Measurements from ENCODE around the gene MBTPS1.

MBTPS1 gene

GRCh38 chr16:84032458-84033178, 84.1 kb downstream of the MBTPS1 start:
- DNase-seq = no peak

DNA sequence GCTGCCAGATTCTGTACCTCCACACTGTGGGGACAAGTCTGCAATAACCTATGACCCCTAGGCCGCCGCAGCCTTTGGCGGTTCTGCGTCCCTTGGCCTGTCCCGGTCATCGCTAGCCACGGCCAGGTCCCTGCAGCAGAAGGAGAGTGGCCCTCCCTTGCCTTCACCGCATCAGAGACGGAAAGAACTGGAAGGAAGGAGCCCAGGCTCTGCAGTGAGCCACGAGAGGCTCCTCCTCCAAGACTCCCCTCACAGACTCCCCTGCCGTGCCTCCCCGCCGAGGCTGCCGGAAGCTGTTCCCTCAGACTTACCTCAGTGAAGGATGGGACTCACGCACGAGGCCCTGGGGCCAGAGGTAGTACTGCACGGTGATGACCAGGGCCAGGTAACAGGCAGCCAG, 85.2 kb downstream of the MBTPS1 start:
- DNase-seq = no peak

GRCh38 chr16:84029297-84030047, 87.3 kb downstream of the MBTPS1 start:
- no peak for DNase-seq

DNA sequence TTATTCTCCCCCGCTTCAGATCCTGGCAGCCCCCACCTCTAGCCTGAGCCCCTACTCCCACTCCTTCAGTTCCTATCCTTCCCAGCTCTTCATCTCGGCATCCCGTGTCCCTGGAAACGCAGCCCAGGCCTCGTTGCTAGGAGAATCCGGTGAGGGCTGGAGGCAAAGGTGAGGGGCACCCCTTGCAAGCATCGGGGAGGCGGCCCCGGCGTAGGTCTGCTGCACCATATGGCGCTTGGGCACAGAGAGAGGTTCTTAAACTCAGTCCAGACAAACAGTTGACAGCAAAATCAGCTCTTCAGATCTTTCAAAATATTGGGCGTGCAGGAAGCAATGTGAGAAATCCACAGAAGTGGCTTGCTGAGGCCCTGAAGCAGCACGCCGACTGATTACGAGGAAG, 89.1 kb downstream of the MBTPS1 start:
- DNase-seq = no peak

DNA sequence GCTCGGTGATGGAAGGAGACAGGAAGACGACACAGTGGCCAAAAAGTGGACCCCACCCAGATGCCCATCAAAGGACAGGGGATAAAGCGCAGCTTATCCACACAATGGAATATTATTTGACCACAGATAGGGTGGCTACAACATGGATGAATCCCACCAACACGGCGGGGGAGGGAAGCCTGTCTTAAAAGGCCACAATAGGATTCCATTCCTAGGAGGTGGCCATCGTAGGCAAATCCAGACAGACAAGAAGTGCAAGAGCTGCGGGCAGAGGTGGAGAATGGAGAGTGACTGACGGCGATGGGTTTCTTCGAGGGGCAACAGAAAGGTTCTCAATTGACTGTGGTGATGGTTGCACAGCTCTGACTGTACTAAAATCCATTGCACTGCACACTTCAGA, 90.1 kb downstream of the MBTPS1 start:
- DNase-seq = no peak

GRCh38 chr16:84024854-84025253, 91.9 kb downstream of the MBTPS1 start:
- DNase-seq = no peak

- no peak for DNase-seq
These were observed 94.1 kb downstream of the MBTPS1 start for GRCh38 chr16:84022644-84023043.

- no peak for DNase-seq
These were observed 95.3 kb downstream of the MBTPS1 start for GRCh38 chr16:84021488-84021887.

DNA sequence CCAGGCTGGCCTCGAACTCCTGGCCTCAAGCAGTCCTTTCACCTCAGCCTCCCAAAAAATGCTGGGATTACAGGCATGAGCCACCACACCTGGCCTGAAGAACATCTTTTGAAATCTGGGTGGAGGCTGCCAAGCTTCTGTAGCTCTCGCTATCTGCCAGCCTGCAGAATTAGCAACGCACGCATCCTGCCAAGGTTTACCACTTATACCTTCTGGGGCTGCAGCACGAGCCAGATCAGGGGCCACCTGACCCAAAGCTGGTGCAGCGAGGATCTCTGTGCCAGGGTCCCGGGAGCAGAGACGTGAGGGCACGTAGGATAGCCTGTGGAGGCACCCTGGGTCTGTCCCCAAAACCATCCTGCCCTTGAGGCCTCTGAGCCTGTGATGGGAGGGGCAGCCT, 96.4 kb downstream of the MBTPS1 start:
- no peak for DNase-seq

- DNase-seq = no peak
These were observed 98.0 kb downstream of the MBTPS1 start for GRCh38 chr16:84018710-84019109.

DNA sequence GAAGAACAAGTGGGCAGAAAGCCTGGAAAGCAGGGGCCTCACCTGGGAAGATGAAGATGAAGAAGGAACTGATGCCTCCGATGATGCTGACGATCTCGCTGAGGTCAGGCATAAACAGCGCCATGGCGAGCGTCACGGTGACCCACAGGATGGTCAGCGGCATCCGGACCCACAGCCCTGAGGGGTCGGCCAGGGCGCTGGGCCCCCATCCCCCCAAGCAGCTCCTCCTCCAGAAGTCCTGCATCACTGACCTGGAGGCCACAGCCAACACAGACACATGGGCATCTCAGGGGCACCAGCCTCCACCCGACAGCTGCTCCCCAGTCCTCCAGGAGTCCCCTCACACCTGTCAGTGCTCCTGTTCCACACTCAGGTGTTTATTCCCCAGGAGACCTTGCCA, 100.3 kb downstream of the MBTPS1 start:
- DNase-seq = no peak

- DNase-seq = no peak
These were observed 101.3 kb downstream of the MBTPS1 start for GRCh38 chr16:84015399-84015798.

DNA sequence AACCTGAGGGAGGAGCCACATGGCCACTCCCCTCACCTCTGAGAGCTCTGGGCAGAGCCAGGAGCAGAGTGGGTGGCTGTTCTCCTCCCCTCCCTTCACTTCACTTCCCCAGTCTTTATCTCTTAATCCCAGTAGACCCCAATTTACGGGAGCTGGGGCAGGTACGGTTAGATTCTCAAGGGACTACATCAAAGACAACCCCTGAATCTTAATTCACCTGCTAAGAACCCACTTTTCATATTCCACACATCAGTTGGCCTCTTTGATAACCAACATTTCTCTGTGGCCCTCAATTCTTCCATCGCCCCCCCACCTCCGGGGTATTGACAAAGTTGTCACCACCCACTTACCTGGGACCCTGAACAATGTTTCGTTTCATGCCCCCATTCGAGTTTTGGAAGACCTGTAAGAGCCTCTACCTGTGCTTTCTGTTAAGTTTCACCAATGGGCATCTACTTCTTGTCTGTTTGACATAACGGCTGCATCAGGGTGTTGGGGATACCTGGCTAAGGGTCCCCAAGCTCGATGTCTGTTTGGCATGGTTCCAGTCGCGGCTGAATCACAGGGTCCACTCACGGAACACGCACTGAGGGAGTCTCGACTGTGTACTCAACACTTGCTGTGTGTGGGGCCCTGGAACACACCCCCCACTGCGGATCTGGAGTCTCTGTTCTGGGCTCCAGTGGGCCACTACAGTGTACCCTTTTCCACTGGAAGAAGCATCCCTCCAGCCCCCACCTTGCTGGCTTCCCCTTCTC, 102.0 kb downstream of the MBTPS1 start:
- DNase-seq = no peak

DNA sequence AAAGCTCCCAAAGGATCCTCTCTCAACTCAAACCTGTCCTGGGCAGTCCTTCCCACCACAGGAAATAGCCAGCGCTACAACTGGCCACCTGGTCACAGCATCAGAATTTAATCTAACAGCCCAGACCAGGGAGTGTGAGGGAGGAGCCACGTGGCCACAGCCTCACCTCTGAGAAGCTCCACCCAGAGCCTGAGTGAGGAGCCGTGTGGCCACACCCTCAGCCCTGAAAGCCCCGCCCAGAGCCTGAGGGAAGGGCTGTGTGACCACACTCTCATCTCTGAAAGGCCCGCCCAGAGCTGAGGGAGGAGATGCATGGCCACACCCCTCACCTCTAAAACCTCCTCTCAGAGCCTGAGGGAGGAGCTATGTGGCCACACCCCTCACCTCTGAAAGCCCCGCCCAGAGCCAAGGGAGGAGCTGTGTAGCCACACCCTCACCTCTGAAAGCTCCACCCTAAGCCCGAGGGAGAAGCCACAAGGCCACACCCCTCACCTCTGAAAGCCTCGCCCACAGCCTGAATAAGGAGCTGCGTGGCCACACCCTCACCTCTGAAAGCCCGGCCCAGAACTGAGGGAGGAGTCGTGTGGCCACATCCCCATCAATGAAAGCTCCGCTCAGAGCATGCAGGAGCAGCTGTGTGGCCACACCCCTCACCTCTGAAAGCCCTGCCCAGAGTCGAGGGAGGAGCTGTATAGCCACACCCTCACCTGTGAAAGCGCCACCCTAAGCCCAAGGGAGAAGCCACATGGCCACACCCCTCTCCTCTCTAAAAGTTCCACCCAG, 102.8 kb downstream of the MBTPS1 start:
- DNase-seq = peak; percentile 98 to 99

DNA sequence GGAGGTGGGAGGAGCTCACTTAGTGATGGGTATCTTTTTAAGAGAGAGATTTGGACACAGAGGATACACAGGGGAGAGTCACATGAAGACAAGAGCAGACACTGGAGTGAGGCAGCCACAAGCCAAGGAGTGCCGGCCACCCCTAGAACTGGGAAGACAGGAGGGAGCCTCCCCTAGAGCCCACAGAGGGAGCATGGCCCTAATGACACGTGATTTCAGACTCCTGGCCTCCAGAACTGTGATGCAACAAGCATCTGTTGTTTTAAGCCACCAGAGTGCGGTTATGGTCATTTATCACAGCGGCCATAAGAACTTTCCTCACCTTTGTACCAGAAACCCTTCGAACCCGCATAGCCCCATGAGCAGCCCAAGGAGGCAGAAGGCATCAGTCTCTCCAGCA, 107.5 kb downstream of the MBTPS1 start:
- DNase-seq = no peak

GRCh38 chr16:84007965-84008364, 108.8 kb downstream of the MBTPS1 start:
- no peak for DNase-seq

GRCh38 chr16:84007520-84007919, 109.2 kb downstream of the MBTPS1 start:
- no peak for DNase-seq

DNA sequence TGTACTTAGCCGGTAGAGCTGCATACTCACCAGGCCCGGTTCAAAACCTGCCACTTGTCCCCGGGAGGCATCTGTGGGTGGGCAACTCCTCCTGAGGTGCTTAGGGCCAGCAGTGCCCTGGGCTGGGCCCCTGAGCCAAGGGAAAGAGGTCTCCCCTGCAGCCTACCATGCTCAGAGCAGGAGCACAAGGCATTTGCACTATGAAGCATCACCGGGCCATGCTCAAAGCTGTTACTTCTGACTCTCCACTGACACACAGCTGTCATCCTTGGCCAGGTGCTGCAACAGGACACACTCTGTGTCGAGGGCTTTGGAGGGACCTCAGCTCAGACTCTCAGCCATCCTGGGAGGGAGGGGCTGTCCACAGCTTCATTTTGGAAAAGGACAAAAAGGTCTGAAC, 111.4 kb downstream of the MBTPS1 start:
- no peak for DNase-seq

GRCh38 chr16:84004442-84004841, 112.3 kb downstream of the MBTPS1 start:
- DNase-seq = no peak

Data from NCI-H187 (cell line).